ENCODE data around the gene FBXL14. TPM values are rescaled to one million over a fixed set of nuclear protein-coding genes. Genes with fewer than 3 reads are reported as not detected.

Gene FBXL14
- total and polyA plus RNA-seq, 9 of the 15 experiments (the other 6 are each of a cell fraction or from before 2014, with no cell fraction given): 0.13 to 9.8 (median 3.3) TPM

GRCh38 chr12:1628666-1629337 lies 34.4 kb upstream of the FBXL14 start, which contains the start of gene WNT5B:
Gene WNT5B (plus strand): TSS chr12:1629231. CDS start chr12:1631355, 2,124 bp downstream.
- DNase-seq (ENCODE audit: extremely low read depth in 1 of 4, low spot score in 3 of 4): no peak
- no peak within 1 kb of the TSS for H3K4me3 ChIP-seq
- CTCF ChIA-PET (ENCODE audit: low intra/inter-chr PET ratio): no interaction called here
- peaks cover 0 to 17% of the 10 kb centered on the region in 2 experiments; a peak in 2 of 5 replicates for H3K4me1 ChIP-seq (replicated peaks in 1 of 2; ENCODE audit: control insufficient read depth in 2 of 2, insufficient read depth in 2 of 2, low read length in 2 of 2)
- H2AFZ ChIP-seq (ENCODE audit: low read depth, low read length): no peak within 1 kb of the TSS
- ATAC-seq: no peak
- H3K9me1 ChIP-seq (ENCODE audit: control insufficient read depth, insufficient read depth, low read length): no peaks in the 10 kb centered on the region
- WGBS (ENCODE audit: insufficient coverage, low coverage, missing lambda C conversion rate): 85% methylated on average over 10 of the region's 17 CpGs
- no TSS peak for BruUV-seq (replicated peaks)
- FAIRE-seq: no peak
- H3K36me3 ChIP-seq (ENCODE audit: control insufficient read depth, insufficient read depth, low read length): no peaks in the 10 kb centered on the region
- no peaks in the 10 kb centered on the region for H3K9me3 ChIP-seq (replicated peaks; ENCODE audit: control insufficient read depth, insufficient read depth, low read depth, low read length)
- no peak within 1 kb of the TSS for H3K27ac ChIP-seq (ENCODE audit: extremely low read depth, low read depth, low read length)
- H3K4me2 ChIP-seq (ENCODE audit: insufficient read depth, low read length): no peak within 1 kb of the TSS
- no peak within 1 kb of the TSS for H3K9ac ChIP-seq (ENCODE audit: insufficient read depth in 1 of 2, low read depth in 2 of 2, low read length in 2 of 2)
- POLR2A ChIA-PET: no interaction called here
- no peaks in the 10 kb centered on the region for H4K20me1 ChIP-seq (replicated peaks; ENCODE audit: control insufficient read depth, insufficient read depth, low read length)
- H3K27me3 ChIP-seq (ENCODE audit: control insufficient read depth in 2 of 2, insufficient read depth in 2 of 2, low read length in 2 of 2): no peaks in the 10 kb centered on the region
- TF ChIP-seq GATA2 (CRISPR knock-in tag; IDR thresholded peaks at IDR 0.05) (no peak), ATF3 (IDR thresholded peaks at IDR 0.05) (no peak), ATF3 (CRISPR knock-in tag; conservative IDR thresholded peaks at IDR 0.05) (no peak), HDAC6 (IDR thresholded peaks at IDR 0.05; ENCODE audit: low read depth, low read length) (no peak), KDM2B (CRISPR knock-in tag; IDR thresholded peaks at IDR 0.05) (no peak), NFATC3 (IDR thresholded peaks at IDR 0.05) (no peak), HNRNPH1 (optimal IDR thresholded peaks at IDR 0.05; ENCODE audit: low read depth, low read length) (no peak), LCOR (CRISPR knock-in tag; IDR thresholded peaks at IDR 0.05) (no peak), ZBTB12 (CRISPR knock-in tag; IDR thresholded peaks at IDR 0.05) (no peak), ZNF561 (CRISPR knock-in tag; conservative IDR thresholded peaks at IDR 0.05) (no peak), SOX6 (IDR thresholded peaks at IDR 0.05) (no peak), ZNF717 (CRISPR knock-in tag; IDR thresholded peaks at IDR 0.05) (no peak), NFE2L1 (tag; IDR thresholded peaks at IDR 0.05; ENCODE audit: borderline replicate concordance, low read depth) (no peak), TCF3 (CRISPR knock-in tag; IDR thresholded peaks at IDR 0.05) (no peak), ZNF507 (tag; conservative IDR thresholded peaks at IDR 0.05) (no peak), ZNF212 (CRISPR knock-in tag; IDR thresholded peaks at IDR 0.05) (no peak), MAFG (tag; conservative IDR thresholded peaks at IDR 0.05) (no peak), GABPB2 (CRISPR knock-in tag; conservative IDR thresholded peaks at IDR 0.05) (no peak), HMG20B (CRISPR knock-in tag; IDR thresholded peaks at IDR 0.05) (no peak)
- no peaks in the 10 kb centered on the region for H3K79me2 ChIP-seq (ENCODE audit: control insufficient read depth, insufficient read depth, low read length)
- in situ Hi-C loops (cut with MboI) (no loop called here), intact Hi-C loops (cut with micrococcal nuclease) (no loop called here)
